ENCODE measurements around the gene VDAC2.

DNA sequence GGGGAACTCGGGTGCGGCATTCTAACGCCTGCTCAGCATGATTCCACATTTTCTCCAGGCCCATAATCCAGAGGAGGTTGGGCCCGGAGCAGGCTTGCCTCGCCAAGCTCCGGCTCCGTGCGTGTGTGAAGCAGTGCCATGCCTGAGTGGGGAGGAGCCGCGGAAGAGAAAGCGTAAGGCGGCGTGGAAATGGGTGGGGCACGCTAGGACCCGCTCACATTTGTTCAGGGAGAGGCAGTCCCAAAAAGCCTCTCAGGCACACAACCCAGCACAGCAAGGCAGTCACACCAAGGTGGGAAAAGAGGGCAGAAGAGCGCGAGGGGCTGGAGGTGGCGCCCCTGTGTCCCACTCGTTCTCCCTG, 695 bp upstream of the VDAC2 start:
- no peak for TF ChIP-seq POLR2A (IDR thresholded peaks at IDR 0.05)
- TF ChIP-seq, protein P1, sequence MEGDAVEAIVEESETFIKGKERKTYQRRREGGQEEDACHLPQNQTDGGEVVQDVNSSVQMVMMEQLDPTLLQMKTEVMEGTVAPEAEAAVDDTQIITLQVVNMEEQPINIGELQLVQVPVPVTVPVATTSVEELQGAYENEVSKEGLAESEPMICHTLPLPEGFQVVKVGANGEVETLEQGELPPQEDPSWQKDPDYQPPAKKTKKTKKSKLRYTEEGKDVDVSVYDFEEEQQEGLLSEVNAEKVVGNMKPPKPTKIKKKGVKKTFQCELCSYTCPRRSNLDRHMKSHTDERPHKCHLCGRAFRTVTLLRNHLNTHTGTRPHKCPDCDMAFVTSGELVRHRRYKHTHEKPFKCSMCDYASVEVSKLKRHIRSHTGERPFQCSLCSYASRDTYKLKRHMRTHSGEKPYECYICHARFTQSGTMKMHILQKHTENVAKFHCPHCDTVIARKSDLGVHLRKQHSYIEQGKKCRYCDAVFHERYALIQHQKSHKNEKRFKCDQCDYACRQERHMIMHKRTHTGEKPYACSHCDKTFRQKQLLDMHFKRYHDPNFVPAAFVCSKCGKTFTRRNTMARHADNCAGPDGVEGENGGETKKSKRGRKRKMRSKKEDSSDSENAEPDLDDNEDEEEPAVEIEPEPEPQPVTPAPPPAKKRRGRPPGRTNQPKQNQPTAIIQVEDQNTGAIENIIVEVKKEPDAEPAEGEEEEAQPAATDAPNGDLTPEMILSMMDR (IDR thresholded peaks at IDR 0.05) = no peak
